ENCODE results near the gene CLP1.

DNA sequence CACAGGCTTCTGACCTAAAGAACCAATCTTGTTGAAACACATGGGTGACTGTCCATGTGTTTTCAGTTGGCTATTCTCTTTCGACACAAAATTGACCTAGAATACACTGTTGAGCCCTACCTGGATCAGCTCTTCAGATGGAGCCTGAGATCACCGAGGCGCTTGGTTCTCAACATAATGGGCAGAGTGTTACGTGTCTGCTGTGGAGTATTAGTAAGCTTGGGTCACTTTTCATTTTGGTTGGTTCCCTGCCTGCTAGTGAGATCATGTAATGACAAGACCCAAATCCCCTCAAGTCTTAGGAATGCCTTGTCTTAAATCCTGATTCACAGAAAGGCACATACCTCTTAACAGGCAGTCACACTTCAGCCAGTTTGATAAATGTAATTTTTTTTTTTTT lies 45.8 kb downstream of the CLP1 start:
- TF ChIP-seq, protein P1, sequence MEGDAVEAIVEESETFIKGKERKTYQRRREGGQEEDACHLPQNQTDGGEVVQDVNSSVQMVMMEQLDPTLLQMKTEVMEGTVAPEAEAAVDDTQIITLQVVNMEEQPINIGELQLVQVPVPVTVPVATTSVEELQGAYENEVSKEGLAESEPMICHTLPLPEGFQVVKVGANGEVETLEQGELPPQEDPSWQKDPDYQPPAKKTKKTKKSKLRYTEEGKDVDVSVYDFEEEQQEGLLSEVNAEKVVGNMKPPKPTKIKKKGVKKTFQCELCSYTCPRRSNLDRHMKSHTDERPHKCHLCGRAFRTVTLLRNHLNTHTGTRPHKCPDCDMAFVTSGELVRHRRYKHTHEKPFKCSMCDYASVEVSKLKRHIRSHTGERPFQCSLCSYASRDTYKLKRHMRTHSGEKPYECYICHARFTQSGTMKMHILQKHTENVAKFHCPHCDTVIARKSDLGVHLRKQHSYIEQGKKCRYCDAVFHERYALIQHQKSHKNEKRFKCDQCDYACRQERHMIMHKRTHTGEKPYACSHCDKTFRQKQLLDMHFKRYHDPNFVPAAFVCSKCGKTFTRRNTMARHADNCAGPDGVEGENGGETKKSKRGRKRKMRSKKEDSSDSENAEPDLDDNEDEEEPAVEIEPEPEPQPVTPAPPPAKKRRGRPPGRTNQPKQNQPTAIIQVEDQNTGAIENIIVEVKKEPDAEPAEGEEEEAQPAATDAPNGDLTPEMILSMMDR (IDR thresholded peaks at IDR 0.05), result no peak
- no peak for TF ChIP-seq EP300 (IDR thresholded peaks at IDR 0.05)
- TF ChIP-seq POLR2A (IDR thresholded peaks at IDR 0.05), result no peak

All from tibial nerve (tissue), 4 donors.